ENCODE results near the gene ESYT3. TPM values are rescaled to one million over a fixed set of nuclear protein-coding genes. Genes with fewer than 3 reads are reported as not detected.

The ESYT3 gene
- total RNA-seq, 1 donor from 2014 or later: not detected

- Mint-ChIP-seq H3K4me1 (ENCODE audit: unreplicated experiment) (no peaks in the 10 kb centered on the region), H3K27me3 (ENCODE audit: unreplicated experiment) (peaks cover 6% of the 10 kb centered on the region), H3K27ac (ENCODE audit: unreplicated experiment) (no peak overlapping the region), H3K36me3 (ENCODE audit: low read depth, unreplicated experiment) (no peaks in the 10 kb centered on the region), H3K9me3 (ENCODE audit: unreplicated experiment) (no peaks in the 10 kb centered on the region), H3K4me3 (ENCODE audit: unreplicated experiment) (no peak overlapping the region)
- no peak for DNase-seq (ENCODE audit: low spot score)
- TF ChIP-seq, protein P1, sequence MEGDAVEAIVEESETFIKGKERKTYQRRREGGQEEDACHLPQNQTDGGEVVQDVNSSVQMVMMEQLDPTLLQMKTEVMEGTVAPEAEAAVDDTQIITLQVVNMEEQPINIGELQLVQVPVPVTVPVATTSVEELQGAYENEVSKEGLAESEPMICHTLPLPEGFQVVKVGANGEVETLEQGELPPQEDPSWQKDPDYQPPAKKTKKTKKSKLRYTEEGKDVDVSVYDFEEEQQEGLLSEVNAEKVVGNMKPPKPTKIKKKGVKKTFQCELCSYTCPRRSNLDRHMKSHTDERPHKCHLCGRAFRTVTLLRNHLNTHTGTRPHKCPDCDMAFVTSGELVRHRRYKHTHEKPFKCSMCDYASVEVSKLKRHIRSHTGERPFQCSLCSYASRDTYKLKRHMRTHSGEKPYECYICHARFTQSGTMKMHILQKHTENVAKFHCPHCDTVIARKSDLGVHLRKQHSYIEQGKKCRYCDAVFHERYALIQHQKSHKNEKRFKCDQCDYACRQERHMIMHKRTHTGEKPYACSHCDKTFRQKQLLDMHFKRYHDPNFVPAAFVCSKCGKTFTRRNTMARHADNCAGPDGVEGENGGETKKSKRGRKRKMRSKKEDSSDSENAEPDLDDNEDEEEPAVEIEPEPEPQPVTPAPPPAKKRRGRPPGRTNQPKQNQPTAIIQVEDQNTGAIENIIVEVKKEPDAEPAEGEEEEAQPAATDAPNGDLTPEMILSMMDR (IDR thresholded peaks at IDR 0.05; ENCODE audit: unreplicated experiment): no peak
Measured at GRCh38 chr3:138390582-138390932, 43.9 kb upstream of the ESYT3 start.

DNA sequence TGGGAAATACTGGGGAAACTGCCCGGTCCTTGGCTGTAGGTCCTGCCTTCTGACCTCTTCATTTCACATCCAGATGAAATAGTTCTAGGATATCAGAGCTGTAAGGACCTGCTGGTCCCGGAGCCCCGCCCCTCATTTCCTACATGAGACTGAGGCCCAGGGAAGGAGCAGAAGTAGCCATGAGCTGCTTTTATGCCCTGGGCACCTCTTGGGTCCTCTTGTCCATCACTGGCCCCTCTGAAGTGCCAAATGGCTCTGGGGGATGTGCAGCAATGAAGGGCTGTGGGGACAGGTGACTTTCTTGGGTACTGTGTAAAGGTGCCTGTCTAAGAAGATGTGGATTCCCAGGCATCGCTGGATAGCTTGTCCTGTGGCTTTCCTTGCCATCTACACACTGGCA, 40.3 kb upstream of the ESYT3 start:
- Mint-ChIP-seq H3K36me3 (ENCODE audit: low read depth, unreplicated experiment) (no peaks in the 10 kb centered on the region), H3K4me1 (ENCODE audit: unreplicated experiment) (no peaks in the 10 kb centered on the region), H3K27ac (ENCODE audit: unreplicated experiment) (no peak overlapping the region), H3K9me3 (ENCODE audit: unreplicated experiment) (no peaks in the 10 kb centered on the region), H3K4me3 (ENCODE audit: unreplicated experiment) (no peak overlapping the region), H3K27me3 (ENCODE audit: unreplicated experiment) (peaks cover 3% of the 10 kb centered on the region)
- DNase-seq (ENCODE audit: low spot score): no peak
- TF ChIP-seq, protein P1 (IDR thresholded peaks at IDR 0.05; ENCODE audit: unreplicated experiment): no peak

- Mint-ChIP-seq H3K4me3 (ENCODE audit: unreplicated experiment) (no peak overlapping the region), H3K9me3 (ENCODE audit: unreplicated experiment) (no peaks in the 10 kb centered on the region), H3K27ac (ENCODE audit: unreplicated experiment) (no peak overlapping the region), H3K4me1 (ENCODE audit: unreplicated experiment) (no peaks in the 10 kb centered on the region), H3K27me3 (ENCODE audit: unreplicated experiment) (peaks cover 3% of the 10 kb centered on the region), H3K36me3 (ENCODE audit: low read depth, unreplicated experiment) (no peaks in the 10 kb centered on the region)
- TF ChIP-seq, protein P1 (IDR thresholded peaks at IDR 0.05; ENCODE audit: unreplicated experiment): no peak
- DNase-seq (ENCODE audit: low spot score): no peak
Measured at GRCh38 chr3:138394686-138395085, 39.7 kb upstream of the ESYT3 start.

DNA sequence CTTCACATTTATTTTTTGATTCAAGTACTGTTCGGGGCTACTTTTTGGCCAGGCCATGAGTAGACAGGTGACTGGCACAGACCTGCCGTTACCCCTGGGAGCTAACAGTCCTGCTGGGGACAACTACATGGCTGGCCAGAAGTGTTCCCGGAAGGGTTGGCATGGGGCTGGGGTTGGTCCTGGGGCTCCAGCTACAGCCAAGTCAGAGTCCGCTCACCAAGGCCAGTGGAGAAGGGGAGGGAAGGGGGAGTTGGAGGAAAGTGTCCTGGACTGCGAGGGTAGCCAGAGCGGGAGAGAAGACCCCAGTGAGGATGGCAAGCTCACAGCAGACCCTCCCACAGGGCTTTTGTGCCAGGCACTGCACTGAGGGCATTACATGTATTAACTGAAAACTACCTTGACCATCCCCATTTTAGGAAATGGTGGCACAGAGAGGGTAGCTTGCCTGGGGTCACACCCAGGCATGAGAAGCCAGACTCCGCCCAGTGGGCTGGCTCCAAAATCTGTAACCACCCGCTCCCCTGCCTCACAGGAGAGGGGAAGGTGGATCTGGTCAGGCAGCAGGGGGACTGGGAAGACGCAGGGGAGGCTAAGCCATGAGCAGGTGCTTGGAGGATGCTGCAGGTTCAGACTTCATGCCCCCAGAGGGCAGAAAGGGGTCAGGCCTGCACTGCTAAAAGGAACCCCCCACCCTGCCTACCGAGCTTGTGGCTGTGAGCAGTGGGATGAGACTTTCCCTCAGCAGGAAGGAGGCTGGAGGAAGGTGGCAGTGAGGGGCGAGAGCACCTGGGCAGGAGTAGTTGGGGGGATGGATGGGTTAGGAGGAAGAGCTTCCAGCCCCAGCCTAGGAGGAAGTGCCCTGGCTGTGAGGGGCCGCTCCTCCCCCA, 38.3 kb upstream of the ESYT3 start:
- DNase-seq (ENCODE audit: low spot score): no peak
- Mint-ChIP-seq H3K27ac (ENCODE audit: unreplicated experiment) (no peak overlapping the region), H3K9me3 (ENCODE audit: unreplicated experiment) (no peaks in the 10 kb centered on the region), H3K36me3 (ENCODE audit: low read depth, unreplicated experiment) (no peaks in the 10 kb centered on the region), H3K27me3 (ENCODE audit: unreplicated experiment) (peaks cover 3% of the 10 kb centered on the region), H3K4me1 (ENCODE audit: unreplicated experiment) (no peaks in the 10 kb centered on the region), H3K4me3 (ENCODE audit: unreplicated experiment) (no peak overlapping the region)
- TF ChIP-seq, protein P1 (IDR thresholded peaks at IDR 0.05; ENCODE audit: unreplicated experiment): no peak

DNA sequence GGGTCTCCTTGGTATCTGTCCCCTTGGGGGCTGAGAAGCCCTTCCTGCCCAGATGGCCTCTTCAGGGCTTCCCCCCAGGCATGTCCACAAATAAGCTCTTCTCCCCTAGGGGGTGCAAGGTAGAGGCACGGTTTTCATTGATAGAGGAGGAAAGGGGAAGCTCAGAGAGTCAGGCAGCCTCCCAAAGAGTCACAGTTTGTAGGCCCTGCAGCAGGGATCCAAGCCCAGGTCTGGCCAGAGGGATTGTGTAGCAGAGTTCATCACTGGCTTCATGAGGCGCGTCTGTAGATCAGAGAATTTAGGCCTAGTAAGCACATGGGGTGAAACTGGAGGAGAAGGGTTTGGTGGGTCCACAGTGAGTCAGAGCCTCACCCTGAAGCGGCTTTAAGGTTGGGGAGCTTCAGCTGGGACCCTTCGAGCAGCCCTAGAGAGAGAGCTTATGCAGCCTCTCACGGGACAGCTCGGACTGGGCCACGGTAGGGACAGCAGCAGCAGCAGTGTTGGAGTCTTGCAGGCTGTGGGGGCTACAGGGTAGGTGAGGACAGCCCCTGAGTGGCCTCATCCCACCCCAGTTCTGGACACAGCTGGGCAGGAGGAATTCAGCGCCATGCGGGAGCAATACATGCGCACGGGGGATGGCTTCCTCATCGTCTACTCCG, 37.5 kb upstream of the ESYT3 start:
- DNase-seq (ENCODE audit: low spot score): no peak
- Mint-ChIP-seq H3K4me3 (ENCODE audit: unreplicated experiment) (no peak overlapping the region), H3K36me3 (ENCODE audit: low read depth, unreplicated experiment) (no peaks in the 10 kb centered on the region), H3K4me1 (ENCODE audit: unreplicated experiment) (no peaks in the 10 kb centered on the region), H3K9me3 (ENCODE audit: unreplicated experiment) (no peaks in the 10 kb centered on the region), H3K27ac (ENCODE audit: unreplicated experiment) (no peak overlapping the region), H3K27me3 (ENCODE audit: unreplicated experiment) (peaks cover 4% of the 10 kb centered on the region)
- TF ChIP-seq, protein P1 (IDR thresholded peaks at IDR 0.05; ENCODE audit: unreplicated experiment): no peak

All from endothelial cell (in vitro differentiated cells).